Mesangial cell (primary cell): Measurements from ENCODE around the gene REG3G. TPM values are rescaled to one million over a fixed set of nuclear protein-coding genes. Genes with fewer than 3 reads are reported as not detected.

Experiments
- total RNA-seq: library from RNA; depleted of rRNA; stranded (reverse); fragments of >200 nt; gene quantifications from 2 replicates; pipeline ENCODE4 v1.2.3, GENCODE V29; 2015

Gene REG3G
- total RNA-seq, result not detected in 2 replicates

GRCh38 chr2:79025421-79025820 is at the start of gene REG3G:
TSS of gene REG3G (plus strand) at chr2:79025702. CDS start at chr2:79026094, 392 bp downstream.

Other genes with a start within 250 kb of the REG3G start
- gene REG1B, start 62.3 kb downstream of the REG3G start, total RNA-seq, result not detected in 2 replicates
- gene REG1A, start 94.8 kb downstream of the REG3G start, total RNA-seq, result not detected in 2 replicates
- not detected in 2 replicates for gene REG3A, start 134.1 kb downstream of the REG3G start, total RNA-seq